IMR-90 (cell line): ENCODE results near the gene HLA-DOB. TPM values are rescaled to one million over a fixed set of nuclear protein-coding genes. Genes with fewer than 3 reads are reported as not detected.

Source experiments
- ATAC-seq: fragments of 200-7000 bp; cut with Tn5 transposase; 2 replicates; pipeline ENCODE4 v1.9.1; 2020; ENCODE audit warnings: low read depth, mild to moderate bottlenecking, moderate library complexity
- BruUV-seq: library from RNA; stranded (reverse); fragments of 400-500 nt; replicated peaks from 2 replicates; lab custom pipeline; 2021; lab: Mats Ljungman, UMichigan
- CTCF ChIA-PET: fragments of 300-600 bp; formaldehyde crosslinking; extraction: SDS; loops from one replicate; lab custom pipeline; 2021; ENCODE audit warnings: antibody characterized with exemption; lab: Yijun Ruan, JAX
- POLR2A ChIA-PET: fragments of 300-600 bp; sonication (Branson Sonifier 250); formaldehyde crosslinking; loops from one replicate; lab custom pipeline; 2022; ENCODE audit warnings: antibody characterized with exemption; ENCODE audit not compliant: unreplicated experiment; lab: Charles Lee
- DNase-seq: peaks from one replicate; pipeline ENCODE4 v3.0.0; 2013
- H2AFZ ChIP-seq: replicated peaks from 2 replicates; pipeline ENCODE3; 2013; ENCODE audit warnings: low read length, mild to moderate bottlenecking; ENCODE audit not compliant: poor library complexity
- H2AK5ac ChIP-seq: 2 replicates; pipeline ENCODE4 v1.6.1; 2013; ENCODE audit warnings: low read depth, low read length, inconsistent platforms
- H2AK9ac ChIP-seq: replicated peaks from 2 replicates; pipeline ENCODE3; 2013; ENCODE audit warnings: mild to moderate bottlenecking, low read depth, low read length, moderate library complexity; ENCODE audit not compliant: poor library complexity
- H2BK120ac ChIP-seq: 2 replicates; pipeline ENCODE4 v1.6.1; 2013; ENCODE audit warnings: low read depth, low read length, inconsistent platforms
- H2BK15ac ChIP-seq: 3 replicates; pipeline ENCODE4 v1.6.1; 2013; ENCODE audit warnings: low read depth, low read length, inconsistent platforms
- H2BK20ac ChIP-seq: 2 replicates; pipeline ENCODE4 v1.6.1; 2013; ENCODE audit warnings: low read depth, mild to moderate bottlenecking, inconsistent platforms, low read length, moderate library complexity
- H2BK5ac ChIP-seq: 2 replicates; pipeline ENCODE4 v1.6.1; 2013; ENCODE audit warnings: mild to moderate bottlenecking, low read depth, low read length, inconsistent platforms; ENCODE audit not compliant: poor library complexity, severe bottlenecking
- H3K14ac ChIP-seq: replicated peaks from 2 replicates; pipeline ENCODE4 v1.6.1; 2013; ENCODE audit warnings: low read depth, low read length, inconsistent platforms
- H3K18ac ChIP-seq: 2 replicates; pipeline ENCODE4 v1.6.1; 2013; ENCODE audit warnings: low read depth, low read length, control low read depth
- H3K23ac ChIP-seq: 2 replicates; pipeline ENCODE4 v1.6.1; 2013; ENCODE audit warnings: low read depth, low read length, inconsistent platforms
- H3K27ac ChIP-seq: 2 replicates; pipeline ENCODE4 v1.5.1; 2013; ENCODE audit warnings: mild to moderate bottlenecking, control low read depth, low read length; ENCODE audit not compliant: insufficient read depth
- H3K27me3 ChIP-seq: 2 replicates; pipeline ENCODE4 v1.6.1; 2013; ENCODE audit warnings: low read length; ENCODE audit not compliant: control insufficient read depth, insufficient read depth
- H3K36me3 ChIP-seq: 2 replicates; pipeline ENCODE4 v1.6.1; 2013; ENCODE audit warnings: low read length, mixed read lengths; ENCODE audit not compliant: control insufficient read depth, insufficient read depth
- H3K4ac ChIP-seq: 2 replicates; pipeline ENCODE4 v1.6.1; 2013; ENCODE audit warnings: low read depth, low read length, inconsistent platforms
- H3K4me1 ChIP-seq: 2 replicates; pipeline ENCODE4 v1.6.1; 2013; ENCODE audit warnings: low read length, mixed read lengths; ENCODE audit not compliant: control insufficient read depth, insufficient read depth
- H3K4me2 ChIP-seq: 2 replicates; pipeline ENCODE4 v1.6.1; 2013; ENCODE audit warnings: low read depth, mild to moderate bottlenecking, control low read depth, low read length, moderate library complexity
- H3K4me3 ChIP-seq: 2 replicates; pipeline ENCODE4 v1.5.1; 2013; ENCODE audit warnings: low read depth, mild to moderate bottlenecking, control low read depth, low read length, moderate library complexity; ENCODE audit not compliant: insufficient read depth
- H3K56ac ChIP-seq: 2 replicates; pipeline ENCODE4 v1.6.1; 2013; ENCODE audit warnings: low read length, inconsistent platforms; ENCODE audit not compliant: insufficient read depth; ENCODE audit errors: extremely low read depth
- H3K79me1 ChIP-seq, 2 experiments: 2 replicates each; pipeline ENCODE4 v1.6.1; 2013; ENCODE audit warnings: low read length in 2 of 2, inconsistent platforms in 1 of 2, low read depth in 1 of 2
- H3K9ac ChIP-seq: 2 replicates; pipeline ENCODE4 v1.6.1; 2013; ENCODE audit warnings: low read depth, low read length, control low read depth
- H3K9me1 ChIP-seq: 2 replicates; pipeline ENCODE4 v1.6.1; 2013; ENCODE audit warnings: low read length, inconsistent platforms; ENCODE audit not compliant: insufficient read depth
- H3K9me3 ChIP-seq: 2 replicates; pipeline ENCODE4 v1.6.1; 2013; ENCODE audit warnings: low read length; ENCODE audit not compliant: control insufficient read depth, insufficient read depth
- H4K20me1 ChIP-seq: 2 replicates; pipeline ENCODE4 v1.6.1; 2013; ENCODE audit warnings: low read length, inconsistent platforms; ENCODE audit not compliant: insufficient read depth
- H4K5ac ChIP-seq: 2 replicates; pipeline ENCODE4 v1.6.1; 2013; ENCODE audit warnings: mild to moderate bottlenecking, low read depth, low read length, control low read depth
- H4K8ac ChIP-seq, 2 experiments: 2 replicates each; pipeline ENCODE4 v1.6.1; 2013; ENCODE audit warnings: low read depth in 2 of 2, low read length in 2 of 2, control low read depth in 1 of 2, inconsistent platforms in 1 of 2
- H4K91ac ChIP-seq: 2 replicates; pipeline ENCODE4 v1.6.1; 2013; ENCODE audit warnings: low read depth, low read length, inconsistent platforms; ENCODE audit not compliant: insufficient read depth
- BHLHE40 ChIP-seq: fragments of 150-350 bp; IDR thresholded peaks from 2 replicates; pipeline ENCODE4 v1.6.1; 2016; ENCODE audit warnings: mild to moderate bottlenecking, low read depth, low read length
- CEBPB ChIP-seq: IDR thresholded peaks from 2 replicates; pipeline ENCODE4 v1.6.1; 2012; ENCODE audit warnings: low read depth, low read length, improper control_type of control experiment
- CHD1 ChIP-seq: IDR thresholded peaks from 2 replicates; pipeline ENCODE4 v1.6.1; 2012; ENCODE audit warnings: low read depth, low read length, improper control_type of control experiment
- CTCF ChIP-seq: conservative IDR thresholded peaks from 2 replicates; pipeline ENCODE4 v1.5.1; 2012; ENCODE audit warnings: mild to moderate bottlenecking, low read depth, low read length, improper control_type of control experiment
- FOS ChIP-seq: fragments of 150-350 bp; IDR thresholded peaks from 2 replicates; pipeline ENCODE4 v1.6.1; 2016; ENCODE audit warnings: low read depth, low read length
- MAFK ChIP-seq: IDR thresholded peaks from 2 replicates; pipeline ENCODE4 v1.6.1; 2012; ENCODE audit warnings: low read depth, low read length, improper control_type of control experiment
- MAZ ChIP-seq: IDR thresholded peaks from 2 replicates; pipeline ENCODE4 v1.6.1; 2012; ENCODE audit warnings: low read depth, mild to moderate bottlenecking, low read length, improper control_type of control experiment, moderate library complexity, borderline replicate concordance
- MXI1 ChIP-seq: IDR thresholded peaks from 2 replicates; pipeline ENCODE4 v1.6.1; 2012; ENCODE audit warnings: low read depth, mild to moderate bottlenecking, low read length, moderate library complexity, borderline replicate concordance
- NFE2L2 ChIP-seq: fragments of 150-350 bp; IDR thresholded peaks from 2 replicates; pipeline ENCODE4 v1.6.1; 2016; ENCODE audit warnings: low read depth, mild to moderate bottlenecking, low read length
- POLR2A ChIP-seq: IDR thresholded peaks from 2 replicates; pipeline ENCODE4 v1.6.1; 2012; ENCODE audit warnings: mild to moderate bottlenecking, low read depth, low read length
- RAD21 ChIP-seq: IDR thresholded peaks from 2 replicates; pipeline ENCODE4 v1.6.1; 2012; ENCODE audit warnings: low read length, improper control_type of control experiment
- RCOR1 ChIP-seq: IDR thresholded peaks from 2 replicates; pipeline ENCODE4 v1.6.1; 2012; ENCODE audit warnings: mild to moderate bottlenecking, low read length, improper control_type of control experiment; ENCODE audit not compliant: insufficient replicate concordance
- SMC3 ChIP-seq: fragments of 150-350 bp; IDR thresholded peaks from 2 replicates; pipeline ENCODE4 v1.6.1; 2016; ENCODE audit warnings: low read depth, mild to moderate bottlenecking, antibody characterized with exemption, low read length, moderate library complexity
- USF2 ChIP-seq: fragments of 150-350 bp; IDR thresholded peaks from 2 replicates; pipeline ENCODE4 v1.6.1; 2017; ENCODE audit warnings: mild to moderate bottlenecking, antibody characterized with exemption, low read length, low read depth
- WGBS, 2 experiments: methylation state at CpG; one replicate each; pipeline versions ENCODE4 v1.1.5 to v1.1.7; 2013; ENCODE audit warnings: missing lambda C conversion rate in 2 of 2; ENCODE audit not compliant: insufficient read length in 1 of 2; ENCODE audit errors: extremely low coverage in 2 of 2; 5-methylcytosine and 5-hydroxymethylcytosine counted together
- dilution Hi-C: fragments of 300-500 bp; cut with HindIII; formaldehyde crosslinking; loops from one replicate; pipeline ENCODE4 v1.14.3; 2018; ENCODE audit warnings: low sequenced_read_pairs; ENCODE audit not compliant: unreplicated experiment
- in situ Hi-C: fragments of 300-500 bp; cut with MboI; formaldehyde crosslinking; loops from 3 replicates; pipeline ENCODE4 v1.14.3; 2019; ENCODE audit warnings: low sequenced_read_pairs, inconsistent platforms, mixed read lengths
- intact Hi-C: fragments of 100-400 bp; cut with micrococcal nuclease; formaldehyde crosslinking; loops from 2 replicates; pipeline ENCODE4 v1.10.0; 2022
- polyA plus RNA-seq, 3 experiments: library from polyadenylated mRNA; depleted of rRNA; stranded (reverse); fragments of >200 nt; gene quantifications; 2 replicates each; pipeline ENCODE4 v1.2.3, GENCODE V29; 2012; ENCODE audit warnings: low replicate concordance in 1 of 3
- total RNA-seq: library from RNA; depleted of rRNA; stranded (reverse); fragments of >200 nt; gene quantifications from 2 replicates; pipeline ENCODE4 v1.2.3, GENCODE V29; 2012

HLA-DOB gene
- total and polyA plus RNA-seq, 2 of the 4 experiments (the other 2 are of a cell fraction), result 0.36 to 2.3 TPM

- Histone ChIP-seq H4K5ac (no peak overlapping the region), H2BK5ac (no peak overlapping the region), H2AFZ (no peak overlapping the region), H4K20me1 (no peaks in the 10 kb centered on the region), H2BK15ac (no peak overlapping the region), H2AK5ac (no peak overlapping the region), H3K4ac (no peak overlapping the region), H3K27me3 (0 out of 2 replicates have a peak, but pooled peaks cover 1% of the 10 kb centered on the region), H3K56ac (no peak overlapping the region), H3K23ac (no peak overlapping the region), H3K9me3 (no peaks in the 10 kb centered on the region), H3K14ac (no peak overlapping the region), H2AK9ac (no peak overlapping the region), H3K4me2 (no peak overlapping the region), H3K18ac (no peak overlapping the region), H2BK20ac (no peak overlapping the region), H3K27ac (no peak overlapping the region), H4K91ac (no peak overlapping the region), H3K9ac (no peak overlapping the region), H3K36me3 (no peaks in the 10 kb centered on the region), H4K8ac (no peak overlapping the region), H3K4me1 (peaks cover 5% of the 10 kb centered on the region), H3K79me1 (no peaks in the 10 kb centered on the region), H3K4me3 (no peak overlapping the region), H2BK120ac (no peak overlapping the region), H3K9me1 (peaks cover 4% of the 10 kb centered on the region; the same call in 1 of the 2 replicates)
- POLR2A ChIA-PET, result no interaction called here
- WGBS, 2 experiments, result no CpG with 5 or more reads among the region's 2 CpGs
- no peak for TF ChIP-seq CEBPB
- TF ChIP-seq BHLHE40, result no peak
- TF ChIP-seq NFE2L2, result no peak
- TF ChIP-seq MXI1, result no peak
- TF ChIP-seq MAFK, result no peak
- TF ChIP-seq CHD1, result no peak
- no peak for TF ChIP-seq RAD21
- no peak for TF ChIP-seq FOS
- TF ChIP-seq RCOR1, result no peak
- no peak for TF ChIP-seq USF2
- TF ChIP-seq MAZ, result no peak
- no peak for TF ChIP-seq POLR2A
- no peak for TF ChIP-seq SMC3
- TF ChIP-seq CTCF, result no peak
- CTCF ChIA-PET, result no interaction called here
- intact Hi-C loops (no loop called here), in situ Hi-C loops (no loop called here), dilution Hi-C loops (no loop called here)
- no peak for ATAC-seq
- no peak for DNase-seq
- BruUV-seq, result no TSS peak
These were observed 806 bp downstream of the HLA-DOB start for GRCh38 chr6:32815996-32816395.
